GM19193 (cell line): Measurements from ENCODE around the gene RCBTB1.

ENCODE experiments used
- POLR2A ChIP-seq: IDR thresholded peaks from 4 replicates; pipeline ENCODE4 v1.6.1; 2011; ENCODE audit not compliant: insufficient read depth, insufficient read length; ENCODE audit errors: extremely low read depth

RCBTB1 gene

GRCh38 chr13:49579501-49579900 is 5.9 kb downstream of the RCBTB1 start:
- no peak for TF ChIP-seq POLR2A

GRCh38 chr13:49571299-49572240 is 13.8 kb downstream of the RCBTB1 start:
- no peak for TF ChIP-seq POLR2A

- TF ChIP-seq POLR2A, result no peak
These were observed 15.2 kb downstream of the RCBTB1 start for GRCh38 chr13:49569993-49570689.

DNA sequence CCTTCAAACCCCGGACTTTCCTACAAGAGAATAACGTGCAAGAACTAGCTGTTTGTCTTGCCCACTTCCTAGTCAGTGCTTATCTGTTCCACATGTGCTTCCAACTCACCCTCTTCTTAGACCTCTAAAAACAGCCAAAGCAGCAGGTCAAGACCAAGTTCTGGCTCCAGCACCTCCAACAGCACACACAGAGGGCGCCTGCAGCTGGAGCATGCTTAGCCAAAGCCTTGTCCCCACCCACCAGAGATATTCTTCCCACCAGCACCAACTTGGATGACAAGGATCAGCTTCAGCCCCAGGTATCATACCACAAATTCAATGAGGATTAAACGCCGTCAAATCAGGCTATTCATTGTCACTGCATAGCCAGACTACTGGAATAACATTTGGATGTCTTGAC is 17.9 kb downstream of the RCBTB1 start:
- TF ChIP-seq POLR2A, result no peak

GRCh38 chr13:49566461-49566860 is 18.9 kb downstream of the RCBTB1 start:
- no peak for TF ChIP-seq POLR2A

DNA sequence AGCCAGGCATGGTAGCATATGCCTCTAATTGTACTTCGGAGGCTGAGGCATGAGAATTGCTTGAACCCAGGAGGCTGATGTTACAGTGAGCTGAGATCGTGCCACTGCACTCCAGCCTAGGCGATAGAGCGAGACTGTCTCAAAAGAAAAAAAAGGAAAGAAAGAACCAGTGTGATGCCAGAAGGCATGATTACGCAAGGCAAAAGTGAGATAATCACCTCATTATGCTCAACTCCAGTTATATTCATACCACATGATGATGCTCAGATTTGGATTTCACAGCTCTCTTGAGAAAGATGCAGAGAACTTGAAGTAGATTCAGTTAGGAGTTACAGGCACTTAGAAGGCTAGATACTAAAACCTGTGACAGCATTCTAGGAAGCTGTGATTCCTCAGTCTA is 21.8 kb downstream of the RCBTB1 start:
- TF ChIP-seq POLR2A, result no peak

- TF ChIP-seq POLR2A, result no peak
These were observed 24.3 kb downstream of the RCBTB1 start for GRCh38 chr13:49561062-49561410.

DNA sequence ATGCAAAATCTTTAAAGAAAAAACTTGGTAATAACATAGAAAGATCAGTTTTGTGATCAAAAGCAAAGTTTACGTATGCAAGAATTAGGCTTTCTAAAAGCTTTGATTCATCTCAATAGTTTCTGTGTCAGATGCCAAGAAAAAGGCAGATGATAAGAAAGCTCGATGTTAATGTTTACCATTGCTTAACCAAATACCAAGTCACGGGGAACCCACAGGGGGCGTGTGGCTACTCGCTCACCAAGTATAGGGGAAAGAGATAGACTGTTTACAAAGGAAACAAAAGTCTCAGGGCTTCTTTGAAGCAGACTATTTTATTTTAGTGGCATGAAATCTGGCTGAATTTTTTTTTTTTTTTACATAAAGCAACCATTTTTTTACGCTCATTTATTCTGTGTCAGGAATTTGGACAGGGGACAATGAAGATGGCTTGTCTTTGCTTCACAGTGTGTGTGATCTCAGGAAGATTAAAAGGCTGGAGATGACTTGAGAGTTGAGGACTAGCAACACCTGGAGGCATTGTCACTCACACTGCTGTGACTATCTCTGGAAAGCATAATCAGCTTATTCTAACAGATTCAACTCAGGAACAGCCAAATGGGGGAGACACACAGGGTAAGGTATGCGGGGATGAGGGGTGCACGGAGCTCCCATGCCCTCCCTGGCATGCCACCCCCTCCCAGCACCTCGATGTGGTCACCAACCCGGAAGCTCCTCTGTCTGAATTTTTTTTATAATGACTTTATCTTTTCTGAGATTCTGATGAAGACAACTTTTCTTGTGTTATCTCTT is 24.9 kb downstream of the RCBTB1 start:
- TF ChIP-seq POLR2A, result no peak

GRCh38 chr13:49559006-49559405 is 26.4 kb downstream of the RCBTB1 start:
- no peak for TF ChIP-seq POLR2A

DNA sequence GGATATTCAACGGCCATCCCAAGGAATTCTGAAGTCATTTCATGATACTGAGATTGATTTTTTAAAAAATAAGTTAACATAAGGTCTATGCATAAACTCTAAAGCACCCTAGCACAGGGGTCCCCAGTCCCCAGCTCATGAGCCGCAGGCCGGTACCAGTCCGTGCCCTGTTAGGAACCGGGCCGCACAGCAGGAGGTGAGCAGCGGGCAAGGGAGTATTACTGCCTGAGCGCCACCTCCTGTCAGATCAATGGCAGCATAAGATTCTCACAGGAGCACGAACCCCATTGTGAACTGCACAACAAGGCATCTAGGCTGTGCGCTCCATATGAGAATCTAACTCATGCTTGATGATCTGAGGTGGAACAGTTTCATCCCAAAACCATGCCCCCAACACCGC is 31.0 kb downstream of the RCBTB1 start:
- TF ChIP-seq POLR2A, result no peak

DNA sequence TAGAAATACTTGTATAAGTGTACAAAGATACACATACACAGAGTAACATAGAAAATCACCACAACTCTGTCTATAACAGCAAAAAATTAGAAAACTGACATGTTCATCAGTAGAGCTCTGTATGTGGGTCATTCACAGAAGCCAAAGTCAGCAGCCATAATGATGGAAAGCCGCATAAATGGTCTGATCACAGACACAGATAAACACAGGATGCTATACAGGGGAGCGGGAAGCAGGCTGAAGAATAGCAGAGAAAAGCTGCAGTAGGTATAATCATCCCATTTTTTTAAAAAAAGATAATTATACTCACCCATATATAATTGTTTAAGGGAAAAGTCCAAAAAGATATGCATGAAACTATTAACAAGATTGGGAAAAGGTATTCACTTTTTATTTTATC is 31.5 kb downstream of the RCBTB1 start:
- TF ChIP-seq POLR2A, result no peak

- TF ChIP-seq POLR2A, result no peak
These were observed 34.3 kb downstream of the RCBTB1 start for GRCh38 chr13:49550942-49551644.

- TF ChIP-seq POLR2A, result no peak
These were observed 36.1 kb downstream of the RCBTB1 start for GRCh38 chr13:49549289-49549688.

- no peak for TF ChIP-seq POLR2A
These were observed 38.8 kb downstream of the RCBTB1 start for GRCh38 chr13:49546561-49546960.

GRCh38 chr13:49545661-49546060 is 39.7 kb downstream of the RCBTB1 start:
- TF ChIP-seq POLR2A, result no peak
